SK-N-SH (cell line): ENCODE data around the gene SHROOM1. TPM values are rescaled to one million over a fixed set of nuclear protein-coding genes. Genes with fewer than 3 reads are reported as not detected.

Experiments used
- CTCF ChIA-PET: fragments of 300-600, 350-600 bp; formaldehyde crosslinking; extraction: SDS; loops from one replicate; lab custom pipeline; 2021; lab: Yijun Ruan, JAX
- POLR2A ChIA-PET: fragments of 350-600 bp; sonication (Branson Sonifier 250); formaldehyde crosslinking; extraction: SDS; loops from one replicate; lab custom pipeline; 2020; ENCODE audit warnings: antibody characterized with exemption, inconsistent platforms; lab: Yijun Ruan, JAX
- DNase-seq: peaks from one replicate; pipeline ENCODE4 v3.0.0; 2012
- H2AFZ ChIP-seq: fragments of 200-600 bp; sonication (generic); 2 replicates; pipeline ENCODE4 v1.8.1; 2016; ENCODE audit warnings: antibody characterized with exemption, mild to moderate bottlenecking, low read depth
- H3F3A ChIP-seq: fragments of 200-600 bp; sonication (generic); replicated peaks from 2 replicates; pipeline ENCODE3; 2016; ENCODE audit warnings: antibody characterized with exemption, mild to moderate bottlenecking; ENCODE audit not compliant: insufficient read depth
- H3K27ac ChIP-seq, 2 experiments: fragments of 200-500 bp in 1 of 2; fragments of 200-600 bp in 1 of 2; sonication (Bioruptor generic) in 1 of 2; sonication (generic), shearing (Covaris generic) in 1 of 2; 2 replicates each; pipeline versions ENCODE4 v1.5.1 to v1.6.1; 2014 to 2016; ENCODE audit warnings: low read depth in 2 of 2, inconsistent platforms in 1 of 2, low read length in 1 of 2, mild to moderate bottlenecking in 1 of 2, mixed read lengths in 1 of 2
- H3K27me3 ChIP-seq: fragments of 200-600 bp; sonication (generic), shearing (Covaris generic); 2 replicates; pipeline ENCODE4 v1.6.1; 2016; ENCODE audit warnings: mixed run types; ENCODE audit not compliant: insufficient read depth
- H3K36me3 ChIP-seq, 2 experiments: fragments of 200-500 bp in 1 of 2; fragments of 200-600 bp in 1 of 2; sonication (Bioruptor generic) in 1 of 2; sonication (generic) in 1 of 2; replicated peaks in 1 of 2; 2 replicates each; pipeline versions ENCODE3 to v1.5.1; 2014 to 2016; ENCODE audit warnings: low read length in 1 of 2, mild to moderate bottlenecking in 1 of 2; ENCODE audit not compliant: insufficient read depth in 2 of 2, control insufficient read depth in 1 of 2
- H3K4me1 ChIP-seq, 2 experiments: fragments of 200-500 bp in 1 of 2; fragments of 200-600 bp in 1 of 2; sonication (Bioruptor generic) in 1 of 2; sonication (generic), shearing (Covaris generic) in 1 of 2; 2 replicates each; pipeline versions ENCODE4 v1.5.1 to v1.6.1; 2014 to 2016; ENCODE audit warnings: low read depth in 1 of 2, low read length in 1 of 2, mixed run types in 1 of 2; ENCODE audit not compliant: insufficient read depth in 2 of 2, control insufficient read depth in 1 of 2
- H3K4me2 ChIP-seq: fragments of 200-600 bp; sonication (generic), shearing (Covaris generic); 2 replicates; pipeline ENCODE4 v1.6.1; 2017; ENCODE audit warnings: mixed run types
- H3K4me3 ChIP-seq, 2 experiments: fragments of 200-500 bp in 1 of 2; fragments of 200-600 bp in 1 of 2; sonication (Bioruptor generic) in 1 of 2; sonication (generic), shearing (Covaris generic) in 1 of 2; 2 replicates each; pipeline versions ENCODE4 v1.5.1 to v1.8.1; 2014 to 2016; ENCODE audit warnings: low read depth in 2 of 2, inconsistent platforms in 1 of 2, low read length in 1 of 2, mild to moderate bottlenecking in 1 of 2, mixed read lengths in 1 of 2, moderate library complexity in 1 of 2
- H3K79me2 ChIP-seq: fragments of 200-600 bp; sonication (generic); 2 replicates; pipeline ENCODE4 v1.8.1; 2017; ENCODE audit warnings: mild to moderate bottlenecking; ENCODE audit not compliant: insufficient read depth
- H3K9ac ChIP-seq: fragments of 200-600 bp; sonication (generic); 2 replicates; pipeline ENCODE4 v1.6.1; 2017; ENCODE audit warnings: mixed run types
- H3K9me2 ChIP-seq: fragments of 200-600 bp; sonication (generic); 2 replicates; pipeline ENCODE4 v1.6.1; 2017; ENCODE audit warnings: mixed run types
- H3K9me3 ChIP-seq: fragments of 200-600 bp; sonication (generic); 2 replicates; pipeline ENCODE4 v1.6.1; 2017; ENCODE audit warnings: mixed run types, mild to moderate bottlenecking, moderate library complexity
- H4K20me1 ChIP-seq: fragments of 200-600 bp; sonication (generic); 2 replicates; pipeline ENCODE4 v1.6.1; 2017; ENCODE audit warnings: mild to moderate bottlenecking, mixed run types; ENCODE audit not compliant: insufficient read depth
- CHD2 ChIP-seq: fragments of 150-350 bp; IDR thresholded peaks from 2 replicates; pipeline ENCODE4 v1.6.1; 2018; ENCODE audit warnings: low read length; ENCODE audit not compliant: partially characterized antibody
- ELF1 ChIP-seq: IDR thresholded peaks from 2 replicates; pipeline ENCODE4 v1.4.0; 2012
- EP300 ChIP-seq, 2 experiments: IDR thresholded peaks; 2 replicates each; pipeline versions ENCODE4 v1.4.0 to v1.6.1; 2012; ENCODE audit warnings: borderline replicate concordance in 1 of 2, low read depth in 1 of 2, low read length in 1 of 2
- EZH2phosphoT487 ChIP-seq: fragments of 200-600 bp; sonication (generic); IDR thresholded peaks from 2 replicates; pipeline ENCODE4 v1.6.1; 2017; ENCODE audit warnings: low read depth, mixed run types, mild to moderate bottlenecking, antibody characterized with exemption, moderate library complexity, borderline replicate concordance
- FOSL2 ChIP-seq: IDR thresholded peaks from 2 replicates; pipeline ENCODE4 v1.4.0; 2012; ENCODE audit warnings: low read depth, mild to moderate bottlenecking, moderate library complexity, borderline replicate concordance
- GABPA ChIP-seq: IDR thresholded peaks from 2 replicates; pipeline ENCODE4 v1.4.0; 2012; ENCODE audit warnings: low read depth, mild to moderate bottlenecking
- GATA2 ChIP-seq: sonication (generic); formaldehyde crosslinking; IDR thresholded peaks from 2 replicates; pipeline ENCODE4 v1.5.0; 2020; ENCODE audit warnings: mild to moderate bottlenecking, missing genetic modification reagents
- IRF3 ChIP-seq: fragments of 150-350 bp; IDR thresholded peaks from 2 replicates; pipeline ENCODE4 v1.6.1; 2016; ENCODE audit warnings: mild to moderate bottlenecking, low read depth, low read length
- JUND ChIP-seq: IDR thresholded peaks from 2 replicates; pipeline ENCODE4 v1.4.0; 2012
- MAX ChIP-seq: IDR thresholded peaks from 2 replicates; pipeline ENCODE4 v1.4.0; 2012; ENCODE audit warnings: low read depth
- MEF2A ChIP-seq: IDR thresholded peaks from 2 replicates; pipeline ENCODE4 v1.4.0; 2012; ENCODE audit warnings: low read depth, borderline replicate concordance
- MXI1 ChIP-seq: IDR thresholded peaks from 2 replicates; pipeline ENCODE4 v1.6.1; 2012; ENCODE audit warnings: mild to moderate bottlenecking, low read depth, low read length, improper control_type of control experiment
- NRF1 ChIP-seq: IDR thresholded peaks from 2 replicates; pipeline ENCODE4 v1.6.1; 2012; ENCODE audit warnings: low read depth, mild to moderate bottlenecking, low read length
- RCOR1 ChIP-seq: fragments of 150-350 bp; IDR thresholded peaks from 2 replicates; pipeline ENCODE4 v1.6.1; 2017; ENCODE audit warnings: antibody characterized with exemption, low read length
- REST ChIP-seq: IDR thresholded peaks from 2 replicates; pipeline ENCODE4 v1.6.1; 2012; ENCODE audit warnings: mild to moderate bottlenecking, low read depth, low read length, moderate library complexity
- RFX5 ChIP-seq: IDR thresholded peaks from 2 replicates; pipeline ENCODE4 v1.6.1; 2012; ENCODE audit warnings: mild to moderate bottlenecking, improper control_type of control experiment, low read length
- RXRA ChIP-seq: IDR thresholded peaks from 2 replicates; pipeline ENCODE4 v1.4.0; 2012; ENCODE audit warnings: low read depth, mild to moderate bottlenecking, borderline replicate concordance
- SMC3 ChIP-seq: IDR thresholded peaks from 2 replicates; pipeline ENCODE4 v1.6.1; 2012; ENCODE audit warnings: low read depth, low read length, improper control_type of control experiment
- TEAD4 ChIP-seq: IDR thresholded peaks from 2 replicates; pipeline ENCODE4 v1.4.0; 2012; ENCODE audit warnings: mild to moderate bottlenecking, borderline replicate concordance; ENCODE audit not compliant: insufficient read depth
- USF1 ChIP-seq: IDR thresholded peaks from 2 replicates; pipeline ENCODE4 v1.4.0; 2012; ENCODE audit warnings: low read depth, borderline replicate concordance
- WGBS: methylation state at CpG from one replicate; pipeline ENCODE4 v1.1.6; 2017; ENCODE audit warnings: low lambda C conversion rate; 5-methylcytosine and 5-hydroxymethylcytosine counted together
- polyA plus RNA-seq, 3 experiments: library from polyadenylated mRNA; depleted of rRNA; stranded (reverse); fragments of >200 nt; gene quantifications; 2 replicates each; pipeline ENCODE4 v1.2.3, GENCODE V29; 2012

SHROOM1 gene
- polyA plus RNA-seq, 1 of the 3 experiments (the other 2 are of a cell fraction): 3.8 TPM

GRCh38 chr5:132778129-132778528 is 52.3 kb downstream of the SHROOM1 start:
- Histone ChIP-seq H3K4me2 (peak overlapping the region; percentile 92; the same call in 1 of the 2 replicates), H3K4me1 (peaks cover 26 to 35% of the 10 kb centered on the region in 2 experiments; a peak in 2 of 4 replicates), H3K9me2 (no peaks in the 10 kb centered on the region), H2AFZ (peak overlapping the region; percentile 96), H4K20me1 (no peaks in the 10 kb centered on the region), H3F3A (peaks cover 5% of the 10 kb centered on the region), H3K9ac (no peak overlapping the region), H3K27me3 (no peaks in the 10 kb centered on the region), H3K27ac (no peak overlapping the region), H3K9me3 (no peaks in the 10 kb centered on the region), H3K36me3 (no peaks in the 10 kb centered on the region), H3K4me3 (peak overlapping the region; percentile 75 to 85; a peak in 1 of 4 replicates), H3K79me2 (peaks cover 36% of the 10 kb centered on the region)
- WGBS: 84% methylated on average over 4 of the region's 4 CpGs
- CTCF ChIA-PET: interaction anchor here (1.0 to 1.8 kb wide), 6 partner anchors 11 to 251 kb away, joined by 3 to 11 read pairs (median 4); no protein-coding TSS in a partner anchor
- POLR2A ChIA-PET: interaction anchor here (0.6 kb wide), 1 partner anchor 569 kb away, joined by 3 read pairs; no protein-coding TSS in a partner anchor
- TF ChIP-seq JUND: no peak
- no peak for TF ChIP-seq RCOR1
- TF ChIP-seq CHD2: no peak
- no peak for TF ChIP-seq RFX5
- TF ChIP-seq TEAD4: no peak
- no peak for DNase-seq

GRCh38 chr5:132777209-132778069 is 53.0 kb downstream of the SHROOM1 start, which contains the start of gene SEPTIN8:
SEPTIN8 (minus strand) TSS chr5:132777239; CDS start chr5:132777137, 102 bp downstream.
- no peak within 1 kb of the TSS; a peak in 1 of 4 replicates for H3K27ac ChIP-seq
- H2AFZ ChIP-seq: peak within 1 kb of the TSS; percentile 96
- POLR2A ChIA-PET: interaction anchor here (0.6 kb wide), 1 partner anchor 569 kb away, joined by 3 read pairs; no protein-coding TSS in a partner anchor
- peak; percentile 90 for DNase-seq
- H3K4me1 ChIP-seq: peaks cover 19 to 42% of the 10 kb centered on the region in 2 experiments; a peak in 2 of 4 replicates
- peak within 1 kb of the TSS; percentile 75 to 85 for H3K4me3 ChIP-seq
- no peaks in the 10 kb centered on the region for H4K20me1 ChIP-seq
- WGBS: 18% methylated on average over 34 of the region's 82 CpGs
- H3K9me2 ChIP-seq: no peaks in the 10 kb centered on the region
- CTCF ChIA-PET: interaction anchor here (1.3 to 1.8 kb wide), 4 partner anchors 10 to 250 kb away, joined by 4 to 11 read pairs (median 5); no protein-coding TSS in a partner anchor
- H3K27me3 ChIP-seq: no peaks in the 10 kb centered on the region
- H3F3A ChIP-seq: peaks cover 5% of the 10 kb centered on the region
- H3K4me2 ChIP-seq: peak within 1 kb of the TSS; percentile 96
- peak within 1 kb of the TSS; percentile 68 for H3K9ac ChIP-seq
- no peaks in the 10 kb centered on the region for H3K9me3 ChIP-seq
- H3K79me2 ChIP-seq: peaks cover 41% of the 10 kb centered on the region
- no peaks in the 10 kb centered on the region for H3K36me3 ChIP-seq
- TF ChIP-seq GATA2 (CRISPR knock-in tag): no peak
- TF ChIP-seq MAX: 0 out of 2 replicates have a peak, but pooled peaks have one; percentile 39
- TF ChIP-seq RXRA: no peak
- TF ChIP-seq MXI1: no peak
- no peak for TF ChIP-seq USF1
- TF ChIP-seq NRF1: no peak
- no peak for TF ChIP-seq EP300 (IDR thresholded peaks at IDR 0.05; ENCODE audit: borderline replicate concordance in 1 of 2, low read depth in 1 of 2, low read length in 1 of 2)
- no peak for TF ChIP-seq ELF1
- TF ChIP-seq RFX5: no peak
- no peak for TF ChIP-seq IRF3
- no peak for TF ChIP-seq GABPA
- no peak for TF ChIP-seq REST
- TF ChIP-seq SMC3: no peak
- TF ChIP-seq TEAD4: no peak
- no peak for TF ChIP-seq FOSL2
- TF ChIP-seq MEF2A: no peak
- no peak for TF ChIP-seq RCOR1
- no peak for TF ChIP-seq EZH2phosphoT487
